Adipocyte (in vitro differentiated cells): ENCODE data around the gene SELENOS.
A peak's percentile ranks its signal among the peaks of the same experiment; 100 is the strongest.
"Not testable (repeated sequence)": the region's sequence is repeated elsewhere in the genome, so short reads cannot be mapped to it uniquely, and the experiment has no call there.

Source experiments
- DNase-seq: peaks from one replicate; pipeline ENCODE4 v3.0.0-alpha.2; 2015; ENCODE audit warnings: low read depth
- H3K27me3 ChIP-seq: replicated peaks from 2 replicates; pipeline ENCODE4 v1.7.0; 2013; ENCODE audit warnings: mild to moderate bottlenecking, low read length, moderate library complexity; ENCODE audit not compliant: control insufficient read depth, insufficient read depth
- H3K36me3 ChIP-seq: 2 replicates; pipeline ENCODE4 v1.7.0; 2013; ENCODE audit warnings: low read length, mild to moderate bottlenecking, moderate library complexity; ENCODE audit not compliant: control insufficient read depth, insufficient read depth, severe bottlenecking
- H3K4me1 ChIP-seq: 2 replicates; pipeline ENCODE4 v1.7.0; 2013; ENCODE audit warnings: mild to moderate bottlenecking, low read length, moderate library complexity; ENCODE audit not compliant: control insufficient read depth, insufficient read depth
- H3K4me3 ChIP-seq: 2 replicates; pipeline ENCODE4 v1.7.0; 2013; ENCODE audit warnings: mild to moderate bottlenecking, low read length, moderate library complexity
- H3K9ac ChIP-seq: 2 replicates; pipeline ENCODE4 v1.7.0; 2013; ENCODE audit warnings: mild to moderate bottlenecking, low read length, moderate library complexity
- H3K9me3 ChIP-seq: 2 replicates; pipeline ENCODE4 v1.7.0; 2013; ENCODE audit warnings: mild to moderate bottlenecking, low read length, moderate library complexity; ENCODE audit not compliant: control insufficient read depth

The SELENOS gene

GRCh38 chr15:101288905-101289513 is 11.7 kb upstream of the SELENOS start:
- Histone ChIP-seq H3K36me3 (peaks cover 58% of the 10 kb centered on the region), H3K9ac (no peak overlapping the region), H3K4me3 (no peak overlapping the region), H3K27me3 (no peaks in the 10 kb centered on the region), H3K4me1 (peaks cover 12% of the 10 kb centered on the region), H3K9me3 (no peaks in the 10 kb centered on the region)
- peak; percentile 78 for DNase-seq

GRCh38 chr15:101287342-101287741 is 10.1 kb upstream of the SELENOS start:
- not testable (repeated sequence) for H3K9ac ChIP-seq, H3K4me3 ChIP-seq, H3K27me3 ChIP-seq, H3K9me3 ChIP-seq, H3K4me1 ChIP-seq, DNase-seq
- H3K36me3 ChIP-seq: peaks cover 74% of the 10 kb centered on the region

- Histone ChIP-seq H3K36me3 (peaks cover 82% of the 10 kb centered on the region), H3K9me3 (no peaks in the 10 kb centered on the region), H3K4me1 (no peaks in the 10 kb centered on the region), H3K27me3 (no peaks in the 10 kb centered on the region), H3K9ac (no peak overlapping the region), H3K4me3 (no peak overlapping the region)
- DNase-seq: no peak
Measured at GRCh38 chr15:101286471-101287114, 9.3 kb upstream of the SELENOS start.

- H3K9me3 ChIP-seq: no peaks in the 10 kb centered on the region
- H3K4me3 ChIP-seq: no peak overlapping the region
- DNase-seq: no peak
- H3K4me1 ChIP-seq: no peaks in the 10 kb centered on the region
- peaks cover 86% of the 10 kb centered on the region for H3K36me3 ChIP-seq
- H3K9ac ChIP-seq: no peak overlapping the region
- no peaks in the 10 kb centered on the region for H3K27me3 ChIP-seq
Measured at GRCh38 chr15:101283931-101284330, 6.6 kb upstream of the SELENOS start.

GRCh38 chr15:101280007-101280406 is 2.7 kb upstream of the SELENOS start:
- no peak for DNase-seq
- H3K36me3 ChIP-seq: peaks cover 61% of the 10 kb centered on the region
- no peaks in the 10 kb centered on the region for H3K9me3 ChIP-seq
- no peak overlapping the region for H3K9ac ChIP-seq
- no peak overlapping the region for H3K4me3 ChIP-seq
- H3K27me3 ChIP-seq: no peaks in the 10 kb centered on the region
- peaks cover 17% of the 10 kb centered on the region for H3K4me1 ChIP-seq

- Histone ChIP-seq H3K9ac (peak overlapping the region; percentile 95), H3K9me3 (no peaks in the 10 kb centered on the region), H3K4me1 (peaks cover 17% of the 10 kb centered on the region), H3K4me3 (peak overlapping the region; percentile 93), H3K36me3 (peaks cover 62% of the 10 kb centered on the region), H3K27me3 (no peaks in the 10 kb centered on the region)
- no peak for DNase-seq
Measured at GRCh38 chr15:101277943-101278564, 769 bp upstream of the SELENOS start.

GRCh38 chr15:101276501-101277037 is 716 bp downstream of the SELENOS start:
- no peaks in the 10 kb centered on the region for H3K9me3 ChIP-seq
- H3K9ac ChIP-seq: peak overlapping the region; percentile 95
- peaks cover 17% of the 10 kb centered on the region for H3K4me1 ChIP-seq
- no peaks in the 10 kb centered on the region for H3K27me3 ChIP-seq
- H3K36me3 ChIP-seq: peaks cover 62% of the 10 kb centered on the region
- DNase-seq: peak; percentile 66
- peak overlapping the region; percentile 93 for H3K4me3 ChIP-seq

- Histone ChIP-seq H3K27me3 (no peaks in the 10 kb centered on the region), H3K4me3 (no peak overlapping the region), H3K36me3 (peaks cover 65% of the 10 kb centered on the region), H3K9me3 (no peaks in the 10 kb centered on the region), H3K9ac (peak overlapping the region; percentile 95), H3K4me1 (peaks cover 17% of the 10 kb centered on the region)
- no peak for DNase-seq
Measured at GRCh38 chr15:101275018-101275417, 2.3 kb downstream of the SELENOS start.

GRCh38 chr15:101273534-101273933 is 3.8 kb downstream of the SELENOS start:
- no peaks in the 10 kb centered on the region for H3K27me3 ChIP-seq
- H3K9me3 ChIP-seq: no peaks in the 10 kb centered on the region
- H3K9ac ChIP-seq: no peak overlapping the region
- H3K4me3 ChIP-seq: no peak overlapping the region
- H3K4me1 ChIP-seq: peaks cover 17% of the 10 kb centered on the region
- DNase-seq: no peak
- H3K36me3 ChIP-seq: peaks cover 67% of the 10 kb centered on the region

GRCh38 chr15:101272584-101272983 is 4.7 kb downstream of the SELENOS start:
- peaks cover 19% of the 10 kb centered on the region for H3K4me1 ChIP-seq
- no peak overlapping the region for H3K4me3 ChIP-seq
- no peak overlapping the region for H3K9ac ChIP-seq
- DNase-seq: no peak
- no peaks in the 10 kb centered on the region for H3K9me3 ChIP-seq
- peaks cover 67% of the 10 kb centered on the region for H3K36me3 ChIP-seq
- no peaks in the 10 kb centered on the region for H3K27me3 ChIP-seq

GRCh38 chr15:101269479-101270223 is 7.6 kb downstream of the SELENOS start:
- peak; percentile 21 for DNase-seq
- H3K9me3 ChIP-seq: no peaks in the 10 kb centered on the region
- peaks cover 33% of the 10 kb centered on the region for H3K4me1 ChIP-seq
- H3K27me3 ChIP-seq: no peaks in the 10 kb centered on the region
- H3K36me3 ChIP-seq: peaks cover 57% of the 10 kb centered on the region
- H3K9ac ChIP-seq: no peak overlapping the region
- H3K4me3 ChIP-seq: no peak overlapping the region
